Caco-2 (cell line): ENCODE data around the gene APH1B. TPM values are rescaled to one million over a fixed set of nuclear protein-coding genes. Genes with fewer than 3 reads are reported as not detected.

Source experiments
- BruUV-seq: library from RNA; stranded (reverse); fragments of 400-500 nt; replicated peaks from 2 replicates; lab custom pipeline; 2021; lab: Mats Ljungman, UMichigan
- CTCF ChIA-PET: fragments of 300-600 bp; sonication (Branson Sonifier 250); formaldehyde crosslinking; loops from one replicate; lab custom pipeline; 2022; ENCODE audit warnings: antibody characterized with exemption; lab: Charles Lee
- POLR2A ChIA-PET: fragments of 300-600 bp; sonication (Branson Sonifier 250); formaldehyde crosslinking; loops from one replicate; lab custom pipeline; 2022; ENCODE audit warnings: antibody characterized with exemption; lab: Charles Lee
- DNase-seq, 2 experiments: peaks; one replicate each; pipeline versions ENCODE4 v3.0.0 to v3.0.0-alpha.2; 2020 to 2022
- H3K27me3 ChIP-seq: replicated peaks from 2 replicates; pipeline ENCODE4 v1.6.0; 2011; ENCODE audit warnings: low read length; ENCODE audit not compliant: control insufficient read depth, insufficient read depth
- H3K36me3 ChIP-seq: 2 replicates; pipeline ENCODE4 v1.5.1; 2011; ENCODE audit warnings: low read length; ENCODE audit not compliant: control insufficient read depth, insufficient read depth
- H3K4me1 ChIP-seq: fragments of 250-450 bp; sonication (Bioruptor Pico); 2 replicates; pipeline ENCODE4 v1.5.1; 2020; ENCODE audit warnings: mild to moderate bottlenecking
- H3K4me3 ChIP-seq: 2 replicates; pipeline ENCODE4 v1.5.1; 2011; ENCODE audit warnings: low read depth, mild to moderate bottlenecking, control low read depth, low read length
- H3K9me3 ChIP-seq: fragments of 250-450 bp; sonication (Bioruptor Pico); 2 replicates; pipeline ENCODE4 v1.5.1; 2020; ENCODE audit warnings: mild to moderate bottlenecking, moderate library complexity
- H3K27ac Mint-ChIP-seq: one replicate; pipeline ENCODE4 v1.8.0; 2022; ENCODE audit warnings: mixed read lengths; ENCODE audit not compliant: unreplicated experiment
- H3K27me3 Mint-ChIP-seq: one replicate; pipeline ENCODE4 v1.8.0; 2022; ENCODE audit warnings: mixed read lengths; ENCODE audit not compliant: insufficient read depth, unreplicated experiment
- H3K36me3 Mint-ChIP-seq: one replicate; pipeline ENCODE4 v1.8.0; 2022; ENCODE audit warnings: mild to moderate bottlenecking, mixed read lengths; ENCODE audit not compliant: insufficient read depth, unreplicated experiment
- H3K4me1 Mint-ChIP-seq: one replicate; pipeline ENCODE4 v1.8.0; 2022; ENCODE audit warnings: low read depth, mixed read lengths; ENCODE audit not compliant: unreplicated experiment
- H3K4me3 Mint-ChIP-seq: one replicate; pipeline ENCODE4 v1.8.0; 2022; ENCODE audit warnings: mild to moderate bottlenecking, moderate library complexity, mixed read lengths; ENCODE audit not compliant: unreplicated experiment
- H3K9me3 Mint-ChIP-seq: one replicate; pipeline ENCODE4 v1.8.0; 2022; ENCODE audit warnings: mixed read lengths; ENCODE audit not compliant: unreplicated experiment
- CTCF ChIP-seq, 2 experiments: fragments of 200-600 bp in 1 of 2; IDR thresholded peaks; 1 replicate in 1 of 2; 2 replicates in 1 of 2; pipeline versions ENCODE4 v1.5.1 to v1.8.0; 2011 to 2022; ENCODE audit warnings: antibody characterized with exemption in 1 of 2, control low read depth in 1 of 2, inconsistent platforms in 1 of 2, low read depth in 1 of 2, low read length in 1 of 2, mild to moderate bottlenecking in 1 of 2, moderate library complexity in 1 of 2; ENCODE audit not compliant: insufficient read depth in 1 of 2, severe bottlenecking in 1 of 2, unreplicated experiment in 1 of 2
- intact Hi-C: fragments of 100-400 bp; cut with micrococcal nuclease; formaldehyde crosslinking; loops from one replicate; pipeline ENCODE4 v1.10.0; 2022; ENCODE audit not compliant: unreplicated experiment
- total RNA-seq: library from RNA; stranded (reverse); gene quantifications from 2 replicates; pipeline ENCODE4 v1.2.3, GENCODE V29; 2022

Gene APH1B
- total RNA-seq, 1 experiment from 2014 or later, result 17.3 TPM

- H3K9me3 Mint-ChIP-seq, result no peaks in the 10 kb centered on the region
- H3K27me3 ChIP-seq, result no peaks in the 10 kb centered on the region
- no peak for DNase-seq
- H3K27me3 Mint-ChIP-seq, result no peaks in the 10 kb centered on the region
- BruUV-seq, result no TSS peak
- intact Hi-C loops, result no loop called here
- ChIA-PET POLR2A (no interaction called here), CTCF (no interaction called here)
- peaks cover 5% of the 10 kb centered on the region for H3K4me1 Mint-ChIP-seq
- no peaks in the 10 kb centered on the region for H3K9me3 ChIP-seq
- TF ChIP-seq CTCF (IDR thresholded peaks at IDR 0.05; ENCODE audit: insufficient read depth in 1 of 2, low read depth in 1 of 2, low read length in 1 of 2, severe bottlenecking in 1 of 2, unreplicated experiment in 1 of 2), result no peak
- H3K27ac Mint-ChIP-seq, result no peak overlapping the region
- no peak overlapping the region for H3K4me3 ChIP-seq
- H3K36me3 Mint-ChIP-seq, result no peaks in the 10 kb centered on the region
- no peak overlapping the region for H3K4me3 Mint-ChIP-seq
- no peaks in the 10 kb centered on the region for H3K4me1 ChIP-seq
- H3K36me3 ChIP-seq, result no peaks in the 10 kb centered on the region
These were observed 72.8 kb downstream of the APH1B start for GRCh38 chr15:63350178-63350621.

DNA sequence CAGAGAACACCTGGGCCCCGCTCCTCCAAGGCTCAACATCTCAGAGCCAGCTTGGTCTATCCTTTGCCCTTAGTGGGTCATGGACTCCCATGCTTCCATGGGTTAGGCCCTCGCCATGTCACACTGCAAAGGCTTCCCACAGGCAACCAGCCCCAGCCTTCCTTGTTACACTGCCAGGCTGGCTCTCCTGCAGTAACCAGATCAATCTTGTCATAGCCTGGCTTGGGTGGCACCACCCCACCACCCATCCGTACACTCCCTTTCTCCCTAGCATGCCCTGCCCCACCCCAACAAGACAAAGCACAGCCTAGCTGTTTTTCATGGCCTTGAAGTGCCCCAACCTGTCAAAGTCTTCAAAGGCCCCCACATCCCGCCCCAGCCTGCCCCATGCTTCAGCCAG lies 73.8 kb downstream of the APH1B start:
- no peaks in the 10 kb centered on the region for H3K4me1 ChIP-seq
- POLR2A ChIA-PET, result no interaction called here
- Mint-ChIP-seq H3K9me3 (no peaks in the 10 kb centered on the region), H3K4me1 (peaks cover 12% of the 10 kb centered on the region), H3K27me3 (no peaks in the 10 kb centered on the region), H3K4me3 (no peak overlapping the region), H3K36me3 (no peaks in the 10 kb centered on the region), H3K27ac (no peak overlapping the region)
- H3K36me3 ChIP-seq, result no peaks in the 10 kb centered on the region
- BruUV-seq, result no TSS peak
- no peaks in the 10 kb centered on the region for H3K9me3 ChIP-seq
- CTCF ChIA-PET, result no interaction called here
- DNase-seq, result no peak
- intact Hi-C loops, result no loop called here
- TF ChIP-seq CTCF (IDR thresholded peaks at IDR 0.05; ENCODE audit: insufficient read depth in 1 of 2, low read depth in 1 of 2, low read length in 1 of 2, severe bottlenecking in 1 of 2, unreplicated experiment in 1 of 2), result no peak
- H3K27me3 ChIP-seq, result no peaks in the 10 kb centered on the region
- no peak overlapping the region for H3K4me3 ChIP-seq

DNA sequence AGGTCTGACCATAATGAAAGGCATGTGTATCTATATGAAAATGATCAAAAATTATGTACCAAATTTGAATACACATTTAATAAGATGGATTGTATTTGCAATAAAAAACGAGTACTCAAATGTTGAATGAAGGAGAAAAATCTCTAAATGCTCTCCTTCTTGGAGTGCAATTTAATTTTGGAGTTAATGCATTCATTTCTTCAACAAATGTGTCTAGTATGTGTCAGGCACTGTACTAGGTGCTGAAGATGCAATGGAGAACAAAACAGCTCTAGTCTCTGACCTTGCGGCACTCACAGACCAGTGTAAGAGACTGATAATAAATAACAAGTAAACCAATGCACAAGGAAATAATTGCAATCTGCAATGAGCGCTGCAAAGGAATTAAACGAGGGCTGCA lies 75.4 kb downstream of the APH1B start:
- Mint-ChIP-seq H3K4me1 (peaks cover 12% of the 10 kb centered on the region), H3K27me3 (no peaks in the 10 kb centered on the region), H3K27ac (no peak overlapping the region), H3K36me3 (no peaks in the 10 kb centered on the region), H3K4me3 (no peak overlapping the region), H3K9me3 (no peaks in the 10 kb centered on the region)
- H3K4me1 ChIP-seq, result no peaks in the 10 kb centered on the region
- POLR2A ChIA-PET, result no interaction called here
- no peak overlapping the region for H3K4me3 ChIP-seq
- no peak for TF ChIP-seq CTCF (IDR thresholded peaks at IDR 0.05; ENCODE audit: insufficient read depth in 1 of 2, low read depth in 1 of 2, low read length in 1 of 2, severe bottlenecking in 1 of 2, unreplicated experiment in 1 of 2)
- no peaks in the 10 kb centered on the region for H3K36me3 ChIP-seq
- no TSS peak for BruUV-seq
- no peak for DNase-seq
- no peaks in the 10 kb centered on the region for H3K9me3 ChIP-seq
- intact Hi-C loops, result no loop called here
- no peaks in the 10 kb centered on the region for H3K27me3 ChIP-seq
- CTCF ChIA-PET, result no interaction called here
